CD4-positive, alpha-beta memory T cell (primary cell): ENCODE data around the gene NSMF. TPM values are rescaled to one million over a fixed set of nuclear protein-coding genes. Genes with fewer than 3 reads are reported as not detected.

Experiments
- CTCF ChIA-PET: fragments of 350-600 bp; sonication (Branson Sonifier 250); formaldehyde crosslinking; loops from one replicate; lab custom pipeline; 2021; ENCODE audit warnings: inconsistent platforms; ENCODE audit not compliant: partially characterized antibody; lab: Charles Lee
- POLR2A ChIA-PET: fragments of 350-600 bp; sonication (Branson Sonifier 250); formaldehyde crosslinking; loops from one replicate; lab custom pipeline; 2021; ENCODE audit not compliant: partially characterized antibody; lab: Charles Lee
- DNase-seq, 5 donors: peaks; one replicate each; pipeline versions ENCODE4 v3.0.0 to v3.0.0-alpha.2; 2020 to 2022; ENCODE audit warnings: mixed read lengths in 1 of 5
- H3K27ac ChIP-seq: one replicate; pipeline ENCODE4 v1.7.0; 2013; ENCODE audit warnings: low read depth, low read length
- H3K27me3 ChIP-seq: 2 replicates; pipeline ENCODE4 v1.7.0; 2013; ENCODE audit warnings: mild to moderate bottlenecking, low read length, moderate library complexity; ENCODE audit not compliant: insufficient read depth
- H3K36me3 ChIP-seq: 2 replicates; pipeline ENCODE4 v1.7.0; 2013; ENCODE audit warnings: mild to moderate bottlenecking, low read length, moderate library complexity; ENCODE audit not compliant: insufficient read depth
- H3K4me1 ChIP-seq: 2 replicates; pipeline ENCODE4 v1.7.0; 2013; ENCODE audit warnings: mild to moderate bottlenecking, low read length, moderate library complexity; ENCODE audit not compliant: insufficient read depth
- H3K4me3 ChIP-seq, 2 donors: one replicate each; pipeline ENCODE4 v1.7.0; 2013; ENCODE audit warnings: low read length in 2 of 2, mild to moderate bottlenecking in 1 of 2
- H3K9me3 ChIP-seq, 2 donors: one replicate each; pipeline ENCODE4 v1.7.0; 2013; ENCODE audit warnings: low read length in 2 of 2, control low read depth in 1 of 2; ENCODE audit not compliant: control insufficient read depth in 1 of 2
- H3K27ac Mint-ChIP-seq, 7 donors: one replicate each; pipeline ENCODE4 v1.8.0; 2020 to 2021; ENCODE audit warnings: mixed read lengths in 7 of 7, mild to moderate bottlenecking in 6 of 7, inconsistent platforms in 3 of 7, moderate library complexity in 3 of 7
- H3K27me3 Mint-ChIP-seq, 2 donors: one replicate each; pipeline ENCODE4 v1.8.0; 2020 to 2021; ENCODE audit warnings: mixed read lengths in 2 of 2
- H3K36me3 Mint-ChIP-seq, 2 donors: one replicate each; pipeline ENCODE4 v1.8.0; 2020 to 2021; ENCODE audit warnings: mixed read lengths in 2 of 2, inconsistent platforms in 1 of 2, mild to moderate bottlenecking in 1 of 2
- H3K4me1 Mint-ChIP-seq, 4 donors: one replicate each; pipeline ENCODE4 v1.8.0; 2020 to 2021; ENCODE audit warnings: mixed read lengths in 4 of 4, mild to moderate bottlenecking in 1 of 4
- H3K4me3 Mint-ChIP-seq, 8 donors: one replicate each; pipeline ENCODE4 v1.8.0; 2020 to 2021; ENCODE audit warnings: mixed read lengths in 8 of 8, mild to moderate bottlenecking in 7 of 8, moderate library complexity in 6 of 8, inconsistent platforms in 3 of 8
- H3K9me3 Mint-ChIP-seq, 8 donors: one replicate each; pipeline ENCODE4 v1.8.0; 2020 to 2021; ENCODE audit warnings: mixed read lengths in 8 of 8, mild to moderate bottlenecking in 5 of 8, inconsistent platforms in 3 of 8, moderate library complexity in 1 of 8
- intact Hi-C: fragments of 100-400 bp; cut with micrococcal nuclease; formaldehyde crosslinking; loops from one replicate; pipeline ENCODE4 v1.15.1; 2023
- polyA plus RNA-seq, 2 donors: library from polyadenylated mRNA; unstranded; fragments of 300-500 nt; fragmentation: Illumina TruSeq; gene quantifications; one replicate each; pipeline ENCODE4 v1.2.3, GENCODE V29; 2021
- total RNA-seq, 2 experiments: library from RNA; stranded (reverse); gene quantifications; one replicate each; pipeline ENCODE4 v1.2.3, GENCODE V29; 2021

Gene NSMF
- total and polyA plus RNA-seq, 4 experiments from 2014 or later, result 3.8 to 20.9 (median 14.4) TPM

DNA sequence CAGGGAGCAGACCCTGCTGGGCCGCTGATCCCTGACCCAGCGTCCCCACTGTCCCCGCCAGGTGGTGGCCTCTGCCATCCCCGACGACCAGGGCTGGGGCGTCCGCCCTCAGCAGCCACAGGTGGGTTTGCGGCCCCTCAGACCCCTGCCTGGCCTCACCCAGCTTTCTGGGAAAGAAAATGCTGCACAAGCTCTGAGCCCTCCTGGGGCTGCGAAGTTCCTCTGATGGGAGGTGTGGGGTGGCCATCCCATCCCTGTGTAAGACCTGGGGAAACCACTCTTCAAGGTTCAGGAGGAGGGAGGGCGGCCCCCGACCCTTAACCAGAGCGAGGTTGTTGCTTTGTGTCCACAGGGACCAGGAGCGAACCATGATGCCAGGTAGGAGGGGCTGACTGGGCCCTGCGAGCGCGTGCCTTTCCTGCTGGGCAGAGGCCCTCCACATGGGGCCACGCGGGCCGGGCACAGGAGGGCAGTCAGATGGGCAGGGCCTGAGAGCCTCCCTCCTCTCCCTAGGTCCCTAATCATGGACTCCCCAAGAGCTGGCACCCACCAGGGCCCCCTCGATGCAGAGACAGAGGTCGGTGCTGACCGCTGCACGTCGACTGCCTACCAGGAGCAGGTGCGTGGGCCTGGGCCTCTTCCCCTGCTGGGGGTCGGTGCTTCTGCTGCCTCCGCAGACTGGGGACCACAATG is 28.3 kb downstream of the NSMF start:
- no peaks in the 10 kb centered on the region for H3K36me3 Mint-ChIP-seq
- ChIA-PET CTCF (interaction anchor here (1.7 kb wide), 1 partner anchor 13 kb away, joined by 5 read pairs; no protein-coding TSS in a partner anchor), POLR2A (no interaction called here)
- H3K4me3 Mint-ChIP-seq, result no peak overlapping the region
- no peaks in the 10 kb centered on the region for H3K36me3 ChIP-seq
- no peaks in the 10 kb centered on the region for H3K9me3 ChIP-seq
- H3K4me1 ChIP-seq, result no peaks in the 10 kb centered on the region
- peak in 1 of 5 donors; percentile 12 for DNase-seq
- no peaks in the 10 kb centered on the region for H3K27me3 ChIP-seq
- intact Hi-C loops, result no loop called here
- no peak overlapping the region for H3K4me3 ChIP-seq
- no peaks in the 10 kb centered on the region for H3K27me3 Mint-ChIP-seq
- no peak overlapping the region for H3K27ac ChIP-seq
- no peaks in the 10 kb centered on the region for H3K9me3 Mint-ChIP-seq
- no peaks in the 10 kb centered on the region for H3K4me1 Mint-ChIP-seq
- no peak overlapping the region for H3K27ac Mint-ChIP-seq

DNA sequence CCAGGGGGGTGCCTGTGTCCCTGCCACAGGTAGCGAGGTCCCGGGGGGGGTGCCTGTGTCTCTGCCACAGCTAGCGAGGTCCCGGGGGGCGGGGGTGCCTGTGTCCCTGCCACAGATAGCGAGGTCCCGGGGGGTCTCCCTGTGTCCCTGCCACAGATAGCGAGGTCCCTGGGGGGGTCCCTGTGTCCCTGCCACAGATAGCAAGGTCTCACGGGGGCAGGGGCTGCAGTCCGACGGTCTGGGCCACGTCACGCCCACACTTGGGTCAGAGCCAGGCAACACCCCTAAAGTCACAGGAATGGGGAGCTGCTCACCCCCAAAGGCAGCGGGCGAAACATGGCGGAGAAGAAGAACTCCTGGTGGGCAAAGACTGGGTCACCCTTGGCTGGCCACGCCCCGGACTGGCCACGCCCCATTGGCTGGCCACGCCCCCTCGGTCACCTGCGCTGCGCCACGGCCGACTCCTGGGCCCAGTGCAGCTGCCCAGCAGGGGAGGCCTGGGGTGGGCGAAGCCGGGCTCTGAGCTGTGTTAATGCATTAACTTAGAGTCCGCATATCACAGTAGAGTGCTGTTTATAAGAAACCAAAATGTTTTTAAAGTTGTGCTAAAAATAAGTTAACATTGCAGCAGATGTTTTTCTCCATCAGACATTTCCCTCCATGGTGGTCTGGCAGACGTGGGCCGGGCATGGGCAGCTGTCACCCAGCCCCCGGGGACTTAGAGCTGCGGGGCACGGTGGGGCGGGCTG is 29.0 kb downstream of the NSMF start:
- H3K4me3 ChIP-seq, result no peak overlapping the region
- ChIA-PET CTCF (interaction anchor here (1.7 kb wide), 1 partner anchor 14 kb away, joined by 5 read pairs; no protein-coding TSS in a partner anchor), POLR2A (no interaction called here)
- H3K9me3 ChIP-seq, result no peaks in the 10 kb centered on the region
- Mint-ChIP-seq H3K9me3 (no peaks in the 10 kb centered on the region), H3K27me3 (no peaks in the 10 kb centered on the region), H3K4me1 (no peaks in the 10 kb centered on the region), H3K4me3 (no peak overlapping the region), H3K27ac (no peak overlapping the region), H3K36me3 (no peaks in the 10 kb centered on the region)
- no peak for DNase-seq
- no peaks in the 10 kb centered on the region for H3K27me3 ChIP-seq
- no peaks in the 10 kb centered on the region for H3K36me3 ChIP-seq
- no peak overlapping the region for H3K27ac ChIP-seq
- no peaks in the 10 kb centered on the region for H3K4me1 ChIP-seq
- intact Hi-C loops, result loop anchor here (10.0 kb wide), 1 partner anchor 125 kb away; the partner anchor contains the start of genes MRPL41 and PNPLA7

- Mint-ChIP-seq H3K27ac (no peak overlapping the region), H3K4me3 (no peak overlapping the region), H3K27me3 (no peaks in the 10 kb centered on the region), H3K36me3 (no peaks in the 10 kb centered on the region), H3K9me3 (no peaks in the 10 kb centered on the region), H3K4me1 (peaks cover 0 to 5% (median 1%) of the 10 kb centered on the region in 4 donors)
- DNase-seq, result no peak
- intact Hi-C loops, result loop anchor here (10.0 kb wide), 1 partner anchor 125 kb away; the partner anchor contains the start of genes MRPL41 and PNPLA7
- H3K36me3 ChIP-seq, result no peaks in the 10 kb centered on the region
- no peak overlapping the region for H3K4me3 ChIP-seq
- ChIA-PET CTCF (interaction anchor here (1.7 kb wide), 1 partner anchor 14 kb away, joined by 5 read pairs; no protein-coding TSS in a partner anchor), POLR2A (no interaction called here)
- H3K27ac ChIP-seq, result no peak overlapping the region
- no peaks in the 10 kb centered on the region for H3K9me3 ChIP-seq
- no peaks in the 10 kb centered on the region for H3K4me1 ChIP-seq
- no peaks in the 10 kb centered on the region for H3K27me3 ChIP-seq
Measured at GRCh38 chr9:137429546-137429890, 29.6 kb downstream of the NSMF start.

DNA sequence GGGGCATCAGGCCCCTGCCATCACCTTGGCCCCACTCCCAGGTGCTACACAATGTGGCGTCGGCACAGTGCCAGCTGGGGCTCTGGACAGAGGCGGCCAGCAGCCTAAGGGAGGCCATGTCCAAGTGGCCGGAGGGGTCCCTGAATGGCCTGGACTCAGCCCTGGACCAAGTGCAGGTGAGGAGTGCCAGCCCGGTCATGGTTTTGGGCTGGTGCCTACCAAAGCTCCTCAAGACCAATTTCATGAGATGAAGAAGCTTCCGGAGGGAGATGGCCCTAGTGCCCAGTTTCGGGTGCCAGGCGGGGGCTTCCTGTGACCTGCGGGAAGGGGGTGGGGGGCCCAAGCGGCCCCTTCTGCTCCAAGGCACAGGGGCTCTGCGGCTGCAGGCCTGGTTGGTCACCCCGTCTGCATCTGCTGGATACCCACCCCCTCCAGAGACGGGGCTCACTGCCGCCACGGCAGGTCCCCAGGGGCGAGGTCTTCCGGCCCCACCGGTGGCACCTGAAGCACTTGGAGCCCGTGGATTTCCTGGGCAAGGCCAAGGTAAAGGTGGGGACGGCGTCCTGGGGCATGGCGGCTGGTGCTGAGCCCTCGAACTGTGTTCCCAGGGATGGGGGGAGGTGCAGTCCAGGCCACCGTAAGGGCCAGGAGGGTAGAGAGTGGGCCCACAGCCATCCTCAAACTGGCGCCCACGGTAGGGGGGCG is 30.1 kb downstream of the NSMF start:
- CTCF ChIA-PET, result interaction anchor here (1.7 kb wide), 1 partner anchor 15 kb away, joined by 5 read pairs; no protein-coding TSS in a partner anchor
- no peaks in the 10 kb centered on the region for H3K27me3 ChIP-seq
- no peak for DNase-seq
- Mint-ChIP-seq H3K4me3 (no peak overlapping the region), H3K4me1 (peaks cover 0 to 10% (median 3%) of the 10 kb centered on the region in 4 donors), H3K27ac (no peak overlapping the region), H3K9me3 (no peaks in the 10 kb centered on the region), H3K36me3 (no peaks in the 10 kb centered on the region), H3K27me3 (no peaks in the 10 kb centered on the region)
- POLR2A ChIA-PET, result no interaction called here
- no peak overlapping the region for H3K4me3 ChIP-seq
- peaks cover 3% of the 10 kb centered on the region for H3K4me1 ChIP-seq
- no peaks in the 10 kb centered on the region for H3K9me3 ChIP-seq
- intact Hi-C loops, result loop anchor here (10.0 kb wide), 1 partner anchor 126 kb away; the partner anchor contains the start of genes MRPL41 and PNPLA7
- H3K36me3 ChIP-seq, result no peaks in the 10 kb centered on the region
- H3K27ac ChIP-seq, result no peak overlapping the region

DNA sequence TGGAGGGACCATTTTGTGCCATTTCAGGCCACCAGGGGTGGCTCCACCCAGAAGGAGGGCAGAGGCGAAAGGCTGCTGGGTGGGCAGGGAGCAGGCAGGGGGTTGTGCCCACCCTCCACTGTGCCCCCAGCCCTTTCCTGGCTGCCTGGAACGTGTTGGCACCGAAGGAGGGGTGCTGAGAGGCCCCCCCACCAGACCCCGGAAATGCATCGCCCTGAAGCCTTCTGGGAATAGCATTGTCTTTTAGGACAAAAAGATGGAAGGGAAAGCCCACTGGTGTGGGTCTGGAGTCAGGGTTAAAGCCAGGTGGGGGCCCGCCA is 30.9 kb downstream of the NSMF start:
- Mint-ChIP-seq H3K36me3 (no peaks in the 10 kb centered on the region), H3K4me1 (peaks cover 0 to 10% (median 3%) of the 10 kb centered on the region in 4 donors), H3K4me3 (no peak overlapping the region), H3K9me3 (no peaks in the 10 kb centered on the region), H3K27ac (no peak overlapping the region), H3K27me3 (no peaks in the 10 kb centered on the region)
- no peaks in the 10 kb centered on the region for H3K27me3 ChIP-seq
- no peak overlapping the region for H3K27ac ChIP-seq
- no peak overlapping the region for H3K4me3 ChIP-seq
- H3K36me3 ChIP-seq, result no peaks in the 10 kb centered on the region
- CTCF ChIA-PET, result no interaction called here
- no peak for DNase-seq
- POLR2A ChIA-PET, result no interaction called here
- H3K4me1 ChIP-seq, result peaks cover 7% of the 10 kb centered on the region
- no peaks in the 10 kb centered on the region for H3K9me3 ChIP-seq
- intact Hi-C loops, result loop anchor here (10.0 kb wide), 1 partner anchor 127 kb away; the partner anchor contains the start of genes MRPL41 and PNPLA7

DNA sequence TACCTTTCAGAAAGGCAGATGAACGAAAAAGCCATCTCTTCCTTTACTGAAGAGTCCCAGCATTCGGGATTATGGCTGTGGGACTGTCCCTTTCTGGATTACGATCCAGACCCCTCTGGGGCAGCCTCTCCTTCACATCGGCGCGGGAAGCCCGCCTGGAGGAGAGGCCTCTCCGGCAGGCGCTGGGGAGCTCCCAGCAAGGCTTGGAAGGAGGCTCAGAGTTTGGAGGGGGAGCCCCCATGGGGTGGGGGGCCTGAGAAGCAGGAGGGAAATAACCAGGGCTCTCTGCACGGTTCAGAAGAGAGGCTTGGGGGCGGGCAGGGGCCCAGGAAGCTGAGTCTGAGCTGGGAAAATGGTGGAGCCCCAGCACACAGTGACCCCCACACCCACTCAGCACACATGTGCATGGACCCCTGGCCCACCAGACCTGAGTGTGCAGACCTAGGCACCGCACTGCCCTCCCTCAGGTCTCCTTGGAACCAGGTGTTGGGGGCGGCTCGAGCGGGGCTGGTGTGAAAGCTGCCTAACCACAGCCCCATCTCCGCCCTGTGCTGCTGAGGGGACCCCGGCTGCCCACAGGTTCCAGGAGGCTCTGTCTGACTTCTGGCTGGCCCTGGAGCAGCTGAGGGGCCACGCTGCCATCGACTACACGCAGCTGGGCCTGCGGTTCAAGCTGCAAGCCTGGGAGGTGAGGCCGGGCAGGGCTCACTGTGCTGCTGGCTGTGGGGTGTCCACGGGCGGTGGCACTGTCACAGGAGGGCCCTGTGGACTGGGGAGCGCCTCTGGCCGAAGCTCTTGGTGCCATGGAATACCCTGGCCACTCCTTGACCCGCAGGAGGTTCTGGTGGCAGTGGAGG is 31.5 kb downstream of the NSMF start:
- no peaks in the 10 kb centered on the region for H3K36me3 Mint-ChIP-seq
- H3K4me3 Mint-ChIP-seq, result no peak overlapping the region
- peaks cover 0 to 10% (median 3%) of the 10 kb centered on the region in 4 donors for H3K4me1 Mint-ChIP-seq
- Histone ChIP-seq H3K4me3 (no peak overlapping the region), H3K9me3 (no peaks in the 10 kb centered on the region), H3K36me3 (no peaks in the 10 kb centered on the region), H3K27me3 (no peaks in the 10 kb centered on the region), H3K27ac (no peak overlapping the region), H3K4me1 (peaks cover 7% of the 10 kb centered on the region)
- intact Hi-C loops, result loop anchor here (10.0 kb wide), 1 partner anchor 127 kb away; the partner anchor contains the start of genes MRPL41 and PNPLA7
- no peak overlapping the region for H3K27ac Mint-ChIP-seq
- peak in 1 of 5 donors; percentile 25 for DNase-seq
- H3K9me3 Mint-ChIP-seq, result no peaks in the 10 kb centered on the region
- POLR2A ChIA-PET, result interaction anchor here (0.5 kb wide), 1 partner anchor 25 kb away, joined by 3 read pairs; no protein-coding TSS in a partner anchor
- CTCF ChIA-PET, result no interaction called here
- no peaks in the 10 kb centered on the region for H3K27me3 Mint-ChIP-seq
